Measurements from ENCODE around the gene UBE2E2. TPM values are rescaled to one million over a fixed set of nuclear protein-coding genes. Genes with fewer than 3 reads are reported as not detected.

The UBE2E2 gene
- polyA plus RNA-seq, 1 donor from 2014 or later, result 19.8 TPM

DNA sequence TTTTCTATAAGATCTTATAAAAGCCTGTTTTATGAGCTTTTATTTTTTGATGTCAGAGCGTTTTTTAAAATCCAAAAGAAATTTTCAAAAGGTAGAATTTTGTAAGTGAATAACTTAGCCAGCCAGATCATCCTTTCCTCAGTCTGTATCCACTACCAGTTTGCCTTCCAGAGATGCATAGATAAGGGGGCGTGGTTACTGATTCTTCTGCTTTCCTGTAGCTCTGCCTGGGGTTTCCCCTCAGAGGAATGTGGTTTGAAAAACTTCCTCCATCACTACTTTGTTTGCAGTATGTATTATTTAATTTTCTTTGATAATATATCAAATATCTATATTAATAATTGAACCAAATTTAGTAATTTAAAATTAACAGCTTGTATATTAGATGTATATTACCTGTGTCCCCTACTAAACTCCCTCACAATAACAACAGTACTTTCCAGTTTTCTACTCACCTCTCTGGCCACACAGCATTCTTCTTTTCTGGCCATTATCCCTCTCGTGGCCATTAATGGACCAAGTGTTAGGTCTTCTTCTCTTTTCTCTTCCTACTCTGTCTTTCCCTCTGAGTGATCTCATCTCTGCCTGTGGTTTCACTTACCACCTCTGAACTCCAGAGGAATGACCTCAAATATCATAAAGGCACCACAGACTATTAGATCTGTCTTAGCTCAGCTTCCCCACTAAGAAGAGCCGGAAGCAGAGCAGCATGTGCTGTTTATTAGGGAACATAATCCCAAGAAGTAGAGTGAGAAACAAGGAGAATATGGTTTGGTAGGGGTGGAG lies 239.7 kb downstream of the UBE2E2 start:
- H2AFZ ChIP-seq (ENCODE audit: low read depth, low read length), result no peak overlapping the region
- no peak overlapping the region for H3K27ac ChIP-seq (ENCODE audit: low read length)
- no peaks in the 10 kb centered on the region for H3K79me2 ChIP-seq (replicated peaks; ENCODE audit: insufficient read depth, low read length)
- no peaks in the 10 kb centered on the region for H3K27me3 ChIP-seq (ENCODE audit: insufficient read depth, low read depth, low read length)
- H3K9me3 ChIP-seq (ENCODE audit: low read length), result no peaks in the 10 kb centered on the region
- no peaks in the 10 kb centered on the region for H3F3A ChIP-seq (ENCODE audit: insufficient read depth, low read length, poor library complexity, severe bottlenecking)
- no peaks in the 10 kb centered on the region for H3K9me2 ChIP-seq (ENCODE audit: insufficient read depth, low read length)
- H3K4me2 ChIP-seq (ENCODE audit: low read length), result no peak overlapping the region
- H3K4me3 ChIP-seq (ENCODE audit: low read length), result no peak overlapping the region
- no peaks in the 10 kb centered on the region for H4K20me1 ChIP-seq (ENCODE audit: insufficient read depth)
- no peak for TF ChIP-seq POLR2AphosphoS5 (IDR thresholded peaks at IDR 0.05)
- TF ChIP-seq TAF1 (IDR thresholded peaks at IDR 0.05; ENCODE audit: low read depth), result no peak
- no peak for TF ChIP-seq SMC3 (conservative IDR thresholded peaks at IDR 0.05; ENCODE audit: poor library complexity)
- TF ChIP-seq REST (IDR thresholded peaks at IDR 0.05; ENCODE audit: borderline replicate concordance), result no peak
- no peak for TF ChIP-seq EP300 (conservative IDR thresholded peaks at IDR 0.05; ENCODE audit: poor library complexity, severe bottlenecking)
- H3K36me3 ChIP-seq (ENCODE audit: insufficient read depth, low read length), result no peaks in the 10 kb centered on the region
- H3K9ac ChIP-seq (ENCODE audit: low read length), result no peak overlapping the region

GRCh38 chr3:23444386-23444785 lies 241.3 kb downstream of the UBE2E2 start:
- no peaks in the 10 kb centered on the region for H3K36me3 ChIP-seq (ENCODE audit: insufficient read depth, low read length)
- H3K4me2 ChIP-seq (ENCODE audit: low read length), result no peak overlapping the region
- H3K4me3 ChIP-seq (ENCODE audit: low read length), result no peak overlapping the region
- H3K9me3 ChIP-seq (ENCODE audit: low read length), result no peaks in the 10 kb centered on the region
- TF ChIP-seq REST (IDR thresholded peaks at IDR 0.05; ENCODE audit: borderline replicate concordance) (no peak), MXI1 (conservative IDR thresholded peaks at IDR 0.05; ENCODE audit: poor library complexity, severe bottlenecking) (no peak), RAD21 (conservative IDR thresholded peaks at IDR 0.05) (no peak), EZH2 (IDR thresholded peaks at IDR 0.05; ENCODE audit: borderline replicate concordance, insufficient read depth, low read length, poor library complexity, severe bottlenecking) (no peak), CTCF (IDR thresholded peaks at IDR 0.05; ENCODE audit: poor library complexity, severe bottlenecking) (no peak), SMC3 (conservative IDR thresholded peaks at IDR 0.05; ENCODE audit: poor library complexity) (no peak), POLR2AphosphoS5 (IDR thresholded peaks at IDR 0.05) (no peak), TAF1 (IDR thresholded peaks at IDR 0.05; ENCODE audit: low read depth) (no peak), EP300 (conservative IDR thresholded peaks at IDR 0.05; ENCODE audit: poor library complexity, severe bottlenecking) (no peak)
- no peaks in the 10 kb centered on the region for H3F3A ChIP-seq (ENCODE audit: insufficient read depth, low read length, poor library complexity, severe bottlenecking)
- H2AFZ ChIP-seq (ENCODE audit: low read depth, low read length), result no peak overlapping the region
- no peaks in the 10 kb centered on the region for H3K27me3 ChIP-seq (ENCODE audit: insufficient read depth, low read depth, low read length)
- H3K79me2 ChIP-seq (replicated peaks; ENCODE audit: insufficient read depth, low read length), result no peaks in the 10 kb centered on the region
- H3K9me2 ChIP-seq (ENCODE audit: insufficient read depth, low read length), result no peaks in the 10 kb centered on the region
- no peaks in the 10 kb centered on the region for H4K20me1 ChIP-seq (ENCODE audit: insufficient read depth)
- no peak overlapping the region for H3K9ac ChIP-seq (ENCODE audit: low read length)
- no peak overlapping the region for H3K27ac ChIP-seq (ENCODE audit: low read length)
